Measurements from ENCODE around the gene SRGAP3.

SRGAP3 gene

GRCh38 chr3:9066141-9066540, 183.3 kb downstream of the SRGAP3 start:
- WGBS: 84% methylated on average over 2 of the region's 2 CpGs
- H3K9ac ChIP-seq (ENCODE audit: low read depth, low read length): no peak overlapping the region
- no peak overlapping the region for H3K4me3 ChIP-seq (ENCODE audit: low read length)
- no peaks in the 10 kb centered on the region for H3K27me3 ChIP-seq (ENCODE audit: insufficient read depth, low read length)
- no peaks in the 10 kb centered on the region for H3K36me3 ChIP-seq (ENCODE audit: insufficient read depth, low read length)
- H3K4me1 ChIP-seq (ENCODE audit: insufficient read depth, low read length): no peaks in the 10 kb centered on the region
- H3K9me3 ChIP-seq (ENCODE audit: insufficient read depth, low read depth, low read length): peaks cover 7% of the 10 kb centered on the region
- no peak overlapping the region for H3K27ac ChIP-seq (ENCODE audit: low read depth, low read length)

- Histone ChIP-seq H3K27ac (ENCODE audit: low read depth, low read length) (no peak overlapping the region), H3K27me3 (ENCODE audit: insufficient read depth, low read length) (no peaks in the 10 kb centered on the region), H3K9me3 (ENCODE audit: insufficient read depth, low read depth, low read length) (peaks cover 7% of the 10 kb centered on the region), H3K4me1 (ENCODE audit: insufficient read depth, low read length) (no peaks in the 10 kb centered on the region), H3K9ac (ENCODE audit: low read depth, low read length) (no peak overlapping the region), H3K36me3 (ENCODE audit: insufficient read depth, low read length) (no peaks in the 10 kb centered on the region), H3K4me3 (ENCODE audit: low read length) (no peak overlapping the region)
- WGBS: 78% methylated on average over 5 of the region's 5 CpGs
These were observed 184.6 kb downstream of the SRGAP3 start for GRCh38 chr3:9064850-9065249.

GRCh38 chr3:9064251-9064650, 185.2 kb downstream of the SRGAP3 start:
- no peaks in the 10 kb centered on the region for H3K36me3 ChIP-seq (ENCODE audit: insufficient read depth, low read length)
- no peak overlapping the region for H3K27ac ChIP-seq (ENCODE audit: low read depth, low read length)
- WGBS: 95% methylated on average over 8 of the region's 9 CpGs
- no peaks in the 10 kb centered on the region for H3K4me1 ChIP-seq (ENCODE audit: insufficient read depth, low read length)
- no peaks in the 10 kb centered on the region for H3K27me3 ChIP-seq (ENCODE audit: insufficient read depth, low read length)
- H3K9me3 ChIP-seq (ENCODE audit: insufficient read depth, low read depth, low read length): peaks cover 7% of the 10 kb centered on the region
- H3K9ac ChIP-seq (ENCODE audit: low read depth, low read length): no peak overlapping the region
- no peak overlapping the region for H3K4me3 ChIP-seq (ENCODE audit: low read length)

- Histone ChIP-seq H3K4me3 (ENCODE audit: low read length) (no peak overlapping the region), H3K27ac (ENCODE audit: low read depth, low read length) (no peak overlapping the region), H3K9me3 (ENCODE audit: insufficient read depth, low read depth, low read length) (peaks cover 7% of the 10 kb centered on the region), H3K27me3 (ENCODE audit: insufficient read depth, low read length) (no peaks in the 10 kb centered on the region), H3K4me1 (ENCODE audit: insufficient read depth, low read length) (no peaks in the 10 kb centered on the region), H3K36me3 (ENCODE audit: insufficient read depth, low read length) (no peaks in the 10 kb centered on the region), H3K9ac (ENCODE audit: low read depth, low read length) (no peak overlapping the region)
- WGBS: 88% methylated on average over 1 of the region's 1 CpG
These were observed 186.9 kb downstream of the SRGAP3 start for GRCh38 chr3:9062570-9062969.

GRCh38 chr3:9061634-9062033, 187.8 kb downstream of the SRGAP3 start:
- H3K36me3 ChIP-seq (ENCODE audit: insufficient read depth, low read length): no peaks in the 10 kb centered on the region
- WGBS: 69% methylated on average over 2 of the region's 2 CpGs
- H3K4me3 ChIP-seq (ENCODE audit: low read length): no peak overlapping the region
- peaks cover 7% of the 10 kb centered on the region for H3K9me3 ChIP-seq (ENCODE audit: insufficient read depth, low read depth, low read length)
- H3K4me1 ChIP-seq (ENCODE audit: insufficient read depth, low read length): no peaks in the 10 kb centered on the region
- H3K27me3 ChIP-seq (ENCODE audit: insufficient read depth, low read length): no peaks in the 10 kb centered on the region
- no peak overlapping the region for H3K9ac ChIP-seq (ENCODE audit: low read depth, low read length)
- no peak overlapping the region for H3K27ac ChIP-seq (ENCODE audit: low read depth, low read length)

DNA sequence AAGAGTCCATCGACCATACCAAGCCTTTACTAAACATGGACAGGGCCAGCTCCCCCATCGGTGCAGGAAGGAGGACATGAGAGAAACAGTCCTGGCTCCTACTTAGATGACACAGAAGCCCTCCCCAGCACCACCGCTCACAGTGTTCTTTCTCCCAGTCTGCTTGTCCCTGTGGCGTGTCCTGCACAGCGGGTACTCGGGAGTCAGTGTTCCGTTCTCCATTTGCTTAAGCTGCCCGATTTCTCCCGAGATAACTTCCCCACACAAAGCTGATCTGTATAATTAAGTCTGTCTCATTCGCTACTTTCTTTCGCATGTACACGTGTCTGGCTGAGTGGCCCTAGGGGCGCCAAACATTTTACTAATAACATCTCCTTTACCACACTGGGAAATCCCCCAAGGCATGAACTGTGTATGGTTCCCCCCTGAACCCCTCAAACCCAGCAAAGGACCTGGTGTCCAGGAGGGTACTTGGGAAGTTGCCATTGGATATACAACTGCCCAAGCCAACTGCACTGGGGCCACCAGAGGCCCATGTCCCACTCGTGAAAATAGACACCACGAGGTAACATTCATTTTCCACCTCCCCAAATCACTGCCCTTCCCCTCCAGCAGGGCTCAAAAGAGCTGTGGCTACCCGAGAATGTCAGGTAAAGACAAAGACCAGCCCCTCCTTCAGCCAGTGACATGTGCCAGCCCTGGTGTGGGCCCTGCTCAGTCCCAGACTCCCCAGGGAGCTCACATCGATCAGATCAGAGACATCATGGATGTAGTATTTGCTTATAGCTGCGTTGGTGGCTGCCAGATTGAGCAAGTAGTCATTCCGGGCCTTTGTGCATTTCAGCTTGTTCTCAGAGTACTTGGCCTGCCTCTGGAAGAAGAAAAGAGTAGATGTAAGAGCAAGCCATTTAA, 189.7 kb downstream of the SRGAP3 start:
- 91% methylated on average over 19 of the region's 19 CpGs for WGBS
- Histone ChIP-seq H3K27ac (ENCODE audit: low read depth, low read length) (no peak overlapping the region), H3K9ac (ENCODE audit: low read depth, low read length) (no peak overlapping the region), H3K4me1 (ENCODE audit: insufficient read depth, low read length) (no peaks in the 10 kb centered on the region), H3K4me3 (ENCODE audit: low read length) (no peak overlapping the region), H3K27me3 (ENCODE audit: insufficient read depth, low read length) (no peaks in the 10 kb centered on the region), H3K9me3 (ENCODE audit: insufficient read depth, low read depth, low read length) (peaks cover 7% of the 10 kb centered on the region), H3K36me3 (ENCODE audit: insufficient read depth, low read length) (no peaks in the 10 kb centered on the region)

DNA sequence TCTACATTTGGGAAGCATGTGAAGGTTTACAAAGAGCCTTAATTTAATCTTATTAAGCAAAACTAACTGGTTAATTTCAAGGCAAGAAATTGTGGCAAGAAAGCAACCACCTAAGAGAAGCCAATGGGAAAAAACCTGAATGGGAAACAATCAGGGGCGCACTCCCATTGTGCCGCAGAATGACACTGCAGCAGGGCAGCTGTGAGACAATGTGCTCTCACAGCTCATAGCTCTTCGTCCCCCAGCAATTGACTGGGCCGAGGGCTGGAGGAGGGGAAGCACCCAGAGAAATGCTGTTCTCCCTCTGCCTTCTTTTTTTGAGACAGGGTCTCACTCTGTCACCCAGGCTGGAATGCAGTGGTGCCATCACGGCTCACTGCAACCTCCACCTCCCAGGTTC, 192.9 kb downstream of the SRGAP3 start:
- 70% methylated on average over 5 of the region's 5 CpGs for WGBS

DNA sequence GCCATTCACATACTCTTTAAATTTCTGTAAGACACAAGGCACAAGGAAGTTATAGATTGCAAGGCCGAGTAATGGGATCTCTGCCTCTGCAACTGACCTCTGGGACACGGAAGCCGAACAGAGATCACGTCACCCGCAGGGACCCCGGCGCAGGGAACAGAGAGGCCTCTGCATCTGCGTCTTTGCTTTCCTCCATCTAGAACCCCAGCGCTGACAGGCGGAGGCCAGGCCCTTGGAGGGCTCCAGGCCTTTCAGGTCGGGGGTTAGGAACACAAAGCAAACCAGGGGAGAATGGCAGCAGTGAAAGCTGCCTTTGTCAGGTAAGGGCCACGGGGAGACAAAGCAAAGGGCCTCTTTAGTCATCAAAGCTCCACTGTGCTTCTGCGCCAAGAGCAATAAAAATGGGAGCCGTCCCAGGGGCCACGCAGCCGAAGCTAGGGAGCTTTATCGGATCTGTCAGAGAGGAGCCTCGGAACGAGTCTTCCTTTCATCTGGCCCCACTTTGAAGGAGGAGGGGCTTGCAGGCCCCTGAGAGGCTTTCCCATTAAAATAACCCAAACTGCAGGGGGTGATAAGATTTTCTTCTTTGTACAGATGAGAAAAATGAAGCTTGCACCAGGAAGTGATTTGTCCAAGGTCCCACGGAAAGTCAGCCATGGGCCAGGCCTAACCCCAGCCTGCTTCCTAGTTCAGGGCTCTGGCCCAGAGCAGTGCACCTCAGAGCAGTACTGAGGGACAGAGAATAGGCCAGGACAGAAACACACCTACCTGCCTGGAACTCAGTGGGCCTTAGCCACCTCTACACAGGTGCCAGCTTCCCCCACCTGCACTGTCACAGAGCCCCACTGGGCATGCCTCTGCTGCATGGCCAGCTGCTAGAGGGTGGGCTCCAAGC, 201.7 kb downstream of the SRGAP3 start:
- Histone ChIP-seq H3K27me3 (ENCODE audit: insufficient read depth, low read length) (no peaks in the 10 kb centered on the region), H3K36me3 (ENCODE audit: insufficient read depth, low read length) (no peaks in the 10 kb centered on the region), H3K27ac (ENCODE audit: low read depth, low read length) (no peak overlapping the region), H3K9me3 (ENCODE audit: insufficient read depth, low read depth, low read length) (no peaks in the 10 kb centered on the region), H3K4me3 (ENCODE audit: low read length) (no peak overlapping the region), H3K9ac (ENCODE audit: low read depth, low read length) (no peak overlapping the region), H3K4me1 (ENCODE audit: insufficient read depth, low read length) (0 out of 2 replicates have a peak, but pooled peaks cover 5% of the 10 kb centered on the region)
- 87% methylated on average over 20 of the region's 20 CpGs for WGBS

More for the DNA sequence above, 192.9 kb downstream of the SRGAP3 start:
- Histone ChIP-seq H3K9ac (ENCODE audit: low read depth, low read length) (no peak overlapping the region), H3K36me3 (ENCODE audit: insufficient read depth, low read length) (no peaks in the 10 kb centered on the region), H3K27me3 (ENCODE audit: insufficient read depth, low read length) (no peaks in the 10 kb centered on the region), H3K27ac (ENCODE audit: low read depth, low read length) (no peak overlapping the region), H3K9me3 (ENCODE audit: insufficient read depth, low read depth, low read length) (no peaks in the 10 kb centered on the region), H3K4me1 (ENCODE audit: insufficient read depth, low read length) (no peaks in the 10 kb centered on the region), H3K4me3 (ENCODE audit: low read length) (no peak overlapping the region)

GRCh38 chr3:9045371-9045770, 204.1 kb downstream of the SRGAP3 start:
- Histone ChIP-seq H3K4me1 (ENCODE audit: insufficient read depth, low read length) (0 out of 2 replicates have a peak, but pooled peaks cover 5% of the 10 kb centered on the region), H3K9me3 (ENCODE audit: insufficient read depth, low read depth, low read length) (no peaks in the 10 kb centered on the region), H3K27me3 (ENCODE audit: insufficient read depth, low read length) (no peaks in the 10 kb centered on the region), H3K36me3 (ENCODE audit: insufficient read depth, low read length) (no peaks in the 10 kb centered on the region), H3K9ac (ENCODE audit: low read depth, low read length) (no peak overlapping the region), H3K27ac (ENCODE audit: low read depth, low read length) (no peak overlapping the region), H3K4me3 (ENCODE audit: low read length) (no peak overlapping the region)
- 95% methylated on average over 7 of the region's 7 CpGs for WGBS

DNA sequence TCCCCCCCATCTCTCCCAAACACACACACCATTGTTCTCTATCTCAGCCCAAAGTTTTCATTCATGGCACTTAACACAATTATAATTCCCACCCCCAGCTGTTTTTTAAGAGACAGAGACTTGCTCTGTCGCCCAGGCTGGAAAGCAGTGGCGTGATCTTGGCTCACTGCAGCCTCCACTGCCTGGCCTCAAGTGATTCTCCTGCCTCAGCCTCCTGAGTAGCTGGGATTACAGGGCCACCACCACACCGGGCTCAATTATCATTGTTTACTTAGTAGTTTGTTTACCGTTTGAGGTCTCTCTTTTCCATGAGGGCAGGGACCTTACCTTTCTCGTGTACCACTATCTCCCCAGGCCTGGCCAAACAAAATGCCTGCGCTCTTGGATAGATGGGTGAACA, 206.4 kb downstream of the SRGAP3 start:
- no peak overlapping the region for H3K27ac ChIP-seq (ENCODE audit: low read depth, low read length)
- H3K36me3 ChIP-seq (ENCODE audit: insufficient read depth, low read length): no peaks in the 10 kb centered on the region
- H3K9me3 ChIP-seq (ENCODE audit: insufficient read depth, low read depth, low read length): no peaks in the 10 kb centered on the region
- no peak overlapping the region for H3K4me3 ChIP-seq (ENCODE audit: low read length)
- WGBS: 92% methylated on average over 6 of the region's 6 CpGs
- H3K9ac ChIP-seq (ENCODE audit: low read depth, low read length): no peak overlapping the region
- H3K27me3 ChIP-seq (ENCODE audit: insufficient read depth, low read length): no peaks in the 10 kb centered on the region
- 0 out of 2 replicates have a peak, but pooled peaks cover 5% of the 10 kb centered on the region for H3K4me1 ChIP-seq (ENCODE audit: insufficient read depth, low read length)

GRCh38 chr3:9041626-9042025, 207.8 kb downstream of the SRGAP3 start:
- no peak overlapping the region for H3K4me3 ChIP-seq (ENCODE audit: low read length)
- no peaks in the 10 kb centered on the region for H3K36me3 ChIP-seq (ENCODE audit: insufficient read depth, low read length)
- no peaks in the 10 kb centered on the region for H3K4me1 ChIP-seq (ENCODE audit: insufficient read depth, low read length)
- no peaks in the 10 kb centered on the region for H3K9me3 ChIP-seq (ENCODE audit: insufficient read depth, low read depth, low read length)
- H3K9ac ChIP-seq (ENCODE audit: low read depth, low read length): no peak overlapping the region
- H3K27ac ChIP-seq (ENCODE audit: low read depth, low read length): no peak overlapping the region
- WGBS: 92% methylated on average over 12 of the region's 12 CpGs
- H3K27me3 ChIP-seq (ENCODE audit: insufficient read depth, low read length): 0 out of 2 replicates have a peak, but pooled peaks cover 2% of the 10 kb centered on the region
